Forelimb muscle (tissue), 1 donor: Measurements from ENCODE around the gene ADARB1. TPM values are rescaled to one million over a fixed set of nuclear protein-coding genes. Genes with fewer than 3 reads are reported as not detected.

Experiments used
- DNase-seq: peaks from one replicate; pipeline ENCODE4 v3.0.0-alpha.2; 2013; ENCODE audit warnings: low read depth
- polyA plus RNA-seq: library from polyadenylated mRNA; unstranded; fragments of 120-200 nt; gene quantifications from one replicate; pipeline ENCODE4 v1.2.1, GENCODE V29; 2013; ENCODE audit not compliant: insufficient read length

ADARB1 gene
- polyA plus RNA-seq, 1 donor, result 27.0 TPM

DNA sequence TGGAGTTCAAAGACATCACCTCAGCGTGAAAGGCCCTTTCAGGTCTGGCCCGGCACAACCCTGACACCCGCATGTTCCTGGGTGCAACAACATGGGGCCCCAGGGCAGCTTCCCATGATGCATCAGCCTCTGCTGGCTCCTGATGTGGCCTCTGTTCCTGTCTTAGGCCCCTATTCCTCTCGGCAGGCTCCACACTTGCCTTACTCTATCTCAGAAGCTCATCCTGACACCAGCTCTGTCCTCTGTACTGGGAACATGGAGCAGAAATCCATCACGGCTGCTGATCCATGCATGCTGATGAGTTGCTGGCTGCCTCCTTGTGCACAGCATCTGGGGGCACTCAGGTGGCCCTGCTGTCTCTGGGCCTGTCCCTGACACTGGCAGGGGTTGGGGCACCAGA lies 74.6 kb downstream of the ADARB1 start:
- DNase-seq, result no peak

DNA sequence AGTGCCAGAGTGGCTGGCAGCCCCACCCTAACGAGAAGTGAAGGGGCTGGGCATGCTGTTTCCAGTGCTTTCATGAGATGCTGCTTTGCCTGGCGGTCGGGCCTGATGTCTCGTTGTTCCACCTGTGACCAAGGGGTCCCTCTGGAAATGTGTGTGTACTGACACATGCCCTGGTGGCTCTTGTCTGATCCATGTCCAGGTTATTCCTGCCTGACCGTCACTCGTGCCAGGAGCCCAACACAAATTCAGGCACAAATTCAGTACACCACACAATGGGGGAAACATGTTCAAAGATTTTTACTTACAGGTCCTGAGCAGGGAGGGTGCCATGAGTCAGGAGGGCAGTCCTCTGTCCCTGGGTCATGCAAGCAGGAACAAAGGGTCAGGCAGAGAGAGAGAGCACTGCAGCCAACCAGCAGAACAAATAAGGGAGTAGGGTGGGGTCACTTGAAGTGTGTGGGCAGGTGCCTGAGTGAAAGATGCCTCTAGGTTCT lies 76.3 kb downstream of the ADARB1 start:
- DNase-seq, result no peak

DNA sequence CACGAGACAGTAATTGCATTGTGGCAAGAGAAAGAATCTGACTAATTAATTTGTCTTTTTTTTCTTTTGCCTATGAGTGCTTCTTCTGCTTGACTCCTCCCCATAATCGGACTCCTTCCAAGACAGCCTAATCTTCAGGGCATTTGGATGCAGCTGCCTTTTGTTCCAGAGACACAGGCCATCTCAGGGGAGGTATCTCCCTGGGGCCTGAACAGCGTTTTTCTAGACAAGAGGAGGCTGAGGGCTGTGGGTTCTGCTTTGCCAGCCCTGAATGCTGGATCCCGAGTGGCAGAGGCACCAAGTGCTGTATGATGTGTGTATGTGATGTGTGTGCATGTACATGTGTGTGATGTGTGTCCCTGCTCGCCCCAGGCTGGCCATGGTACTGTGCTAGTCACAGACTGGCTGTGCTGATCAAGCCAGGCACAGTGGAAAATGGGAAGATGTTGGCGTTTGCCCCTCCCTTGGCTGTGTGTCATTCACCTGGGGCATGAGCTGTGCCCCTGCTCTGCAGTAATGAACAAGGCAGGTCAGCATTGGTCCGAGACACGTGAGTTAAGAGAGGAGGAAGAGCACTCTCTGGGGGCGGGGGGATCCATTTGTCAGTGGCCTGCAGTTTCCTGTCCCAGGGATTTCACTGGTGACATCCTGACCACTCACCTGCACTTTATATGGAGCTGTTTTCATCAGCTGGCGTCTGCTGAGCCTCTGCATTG lies 77.2 kb downstream of the ADARB1 start:
- no peak for DNase-seq

DNA sequence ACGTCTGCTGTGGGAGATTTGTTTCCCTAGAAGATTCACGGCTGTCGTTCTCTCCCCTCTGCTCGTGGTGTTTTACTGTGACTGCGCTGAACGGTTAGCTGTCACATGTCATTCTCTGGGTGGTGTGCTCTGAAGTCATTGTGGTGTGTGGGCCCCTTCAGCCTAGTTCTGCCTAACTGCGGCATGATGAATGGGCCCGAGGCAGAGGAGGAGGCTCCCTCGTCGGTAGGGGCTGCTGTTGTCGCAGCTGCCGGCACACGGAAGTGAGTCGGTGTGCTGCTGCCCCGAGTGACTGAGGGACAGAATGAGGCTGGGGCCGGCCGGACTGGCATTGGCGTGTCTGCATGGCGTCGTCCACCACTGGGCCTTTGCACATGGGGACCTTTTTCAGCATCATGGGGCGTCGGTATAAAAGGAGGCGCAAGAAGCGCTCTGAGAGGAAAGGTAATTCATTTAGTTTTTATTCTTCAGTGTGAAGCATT lies 77.9 kb downstream of the ADARB1 start:
- no peak for DNase-seq

DNA sequence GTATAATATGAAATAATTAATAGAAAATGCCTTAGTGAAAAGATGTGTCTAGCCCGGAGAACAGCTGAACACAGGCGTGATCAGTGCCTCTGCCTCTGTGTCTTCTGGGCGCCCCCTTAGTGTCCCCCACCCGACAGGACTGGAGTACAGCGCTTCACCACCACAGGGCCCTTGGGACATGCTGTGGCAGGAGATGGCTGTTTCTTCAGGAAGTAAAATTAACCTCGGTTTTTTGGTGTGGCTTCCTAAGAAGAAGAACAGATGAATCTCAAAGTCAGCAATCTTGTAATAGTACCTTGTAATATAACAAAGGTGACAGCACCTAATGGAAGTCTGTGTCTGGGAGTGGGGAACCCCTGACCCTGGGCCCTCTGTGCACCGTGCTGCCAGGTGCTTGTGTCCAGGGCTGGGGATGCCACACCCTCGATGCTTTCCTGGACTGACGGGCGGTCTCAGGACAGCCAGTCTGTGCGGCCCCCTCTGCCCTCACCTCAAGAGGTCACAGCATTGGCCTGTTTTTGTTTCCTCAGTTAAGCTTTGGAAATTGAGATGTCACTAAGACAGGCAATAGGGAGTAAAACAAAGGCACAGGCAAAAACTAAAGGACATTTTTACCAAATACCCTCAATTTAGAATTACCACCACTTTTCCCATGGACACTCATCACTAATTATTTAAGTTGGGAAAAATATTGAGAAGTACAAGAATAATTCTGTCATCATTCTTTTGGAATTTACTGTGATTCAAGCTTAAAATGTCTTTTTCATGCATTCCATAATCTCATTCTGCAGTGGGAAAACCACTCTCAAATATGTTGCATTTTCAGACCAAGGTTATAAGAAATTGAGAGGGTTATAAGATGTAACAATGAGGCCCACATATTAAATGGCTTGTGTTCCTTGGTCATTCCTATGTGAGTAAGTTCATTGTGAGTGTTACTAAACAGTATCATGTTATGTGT lies 79.3 kb downstream of the ADARB1 start:
- no peak for DNase-seq

DNA sequence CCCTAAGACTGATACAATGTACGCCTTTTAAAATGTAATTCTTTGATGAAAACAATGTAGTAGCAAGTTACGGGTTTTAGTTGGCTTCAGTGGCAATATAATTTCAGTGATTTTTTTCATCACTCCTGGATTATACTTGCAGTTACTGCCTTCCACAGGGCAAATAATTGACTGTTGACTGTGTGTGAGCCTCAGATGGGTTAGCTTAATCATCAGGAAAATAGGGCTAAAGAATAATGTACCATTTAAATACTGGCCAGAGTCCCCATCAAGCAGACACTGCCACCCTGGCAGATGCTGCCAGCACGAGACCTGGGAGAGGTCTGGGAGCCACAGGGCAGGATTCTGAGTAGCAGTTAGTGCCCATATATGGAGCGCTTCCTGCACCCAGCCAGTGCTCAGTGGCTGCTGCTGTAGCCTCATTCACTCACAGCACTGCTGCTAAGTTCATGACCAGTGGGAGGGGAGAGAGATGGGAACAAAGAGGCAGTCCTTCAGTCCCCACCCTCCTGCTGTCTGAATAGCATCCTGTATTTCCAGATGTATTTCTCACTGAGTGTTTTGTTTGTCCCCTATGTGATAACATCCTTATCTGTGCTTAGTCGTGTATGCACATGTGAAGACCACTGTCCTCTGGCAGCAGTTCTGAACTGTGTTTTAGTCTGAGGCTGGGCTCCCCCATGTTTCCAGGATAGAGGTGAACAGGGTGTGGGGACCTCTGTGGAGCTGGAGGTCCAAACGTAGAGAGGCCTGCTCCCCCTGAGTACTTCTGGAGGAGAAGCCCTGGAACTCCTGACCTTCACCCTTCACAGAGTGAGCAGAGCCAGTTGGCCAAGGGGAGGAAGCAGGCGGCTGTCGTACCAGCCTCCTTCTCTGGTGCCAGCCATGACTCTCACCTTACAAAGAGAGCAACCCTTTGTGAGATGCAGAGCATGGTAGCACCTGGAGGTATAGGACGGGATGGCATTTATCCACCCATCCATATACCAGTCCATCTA lies 80.4 kb downstream of the ADARB1 start:
- no peak for DNase-seq

DNA sequence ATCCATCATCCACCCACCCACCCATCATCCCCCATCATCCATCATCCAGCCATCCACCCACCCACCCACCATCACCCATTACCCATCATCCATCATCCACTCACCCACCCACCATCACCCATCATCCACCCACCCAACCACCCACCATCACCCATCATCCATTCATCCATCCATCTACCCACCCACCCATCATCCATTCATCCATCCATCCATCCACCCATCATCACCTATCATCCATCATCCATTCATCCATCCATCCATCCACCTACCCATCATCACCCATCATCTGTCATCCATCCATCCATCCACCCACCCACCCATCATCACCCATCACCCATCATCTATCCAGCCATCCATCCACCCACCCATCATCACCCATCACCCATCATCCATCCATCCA lies 81.5 kb downstream of the ADARB1 start:
- DNase-seq, result no peak

DNA sequence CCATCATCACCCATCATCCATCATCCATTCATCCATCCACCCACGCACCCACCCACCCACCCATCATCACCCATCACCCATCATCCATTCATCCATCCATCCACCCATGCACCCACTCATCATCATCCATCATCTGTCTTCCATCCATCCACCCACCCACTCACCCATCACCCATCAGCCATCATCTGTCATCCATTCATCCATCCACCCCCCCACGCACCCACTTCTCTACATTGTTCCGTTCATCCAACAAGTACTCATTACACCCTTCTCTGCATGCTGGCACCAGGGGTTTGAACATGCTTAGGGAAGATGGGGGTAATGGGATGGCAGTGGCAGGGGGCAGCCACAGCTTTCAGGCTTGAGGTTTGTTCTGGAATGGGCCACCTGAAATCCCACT lies 82.1 kb downstream of the ADARB1 start:
- no peak for DNase-seq

DNA sequence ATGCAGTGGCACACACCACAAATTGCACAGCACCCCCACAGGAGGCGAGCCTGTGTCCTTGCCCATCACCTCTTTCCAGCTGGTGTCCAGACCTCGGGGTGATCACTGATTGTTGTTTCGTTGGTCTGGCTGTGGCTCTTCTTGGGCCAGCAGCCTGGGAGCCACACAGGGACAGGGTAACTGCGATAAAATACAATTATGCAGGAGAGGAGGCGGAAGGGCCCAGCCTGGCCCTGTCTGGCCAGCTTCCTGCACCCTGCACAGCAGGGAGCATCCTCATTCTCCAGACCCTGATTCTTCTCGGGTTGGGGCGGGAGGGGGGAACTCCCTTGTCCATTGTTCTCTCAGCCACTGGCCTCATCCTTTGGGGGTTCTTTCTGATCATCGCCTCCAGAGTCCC lies 83.6 kb downstream of the ADARB1 start:
- DNase-seq, result no peak

DNA sequence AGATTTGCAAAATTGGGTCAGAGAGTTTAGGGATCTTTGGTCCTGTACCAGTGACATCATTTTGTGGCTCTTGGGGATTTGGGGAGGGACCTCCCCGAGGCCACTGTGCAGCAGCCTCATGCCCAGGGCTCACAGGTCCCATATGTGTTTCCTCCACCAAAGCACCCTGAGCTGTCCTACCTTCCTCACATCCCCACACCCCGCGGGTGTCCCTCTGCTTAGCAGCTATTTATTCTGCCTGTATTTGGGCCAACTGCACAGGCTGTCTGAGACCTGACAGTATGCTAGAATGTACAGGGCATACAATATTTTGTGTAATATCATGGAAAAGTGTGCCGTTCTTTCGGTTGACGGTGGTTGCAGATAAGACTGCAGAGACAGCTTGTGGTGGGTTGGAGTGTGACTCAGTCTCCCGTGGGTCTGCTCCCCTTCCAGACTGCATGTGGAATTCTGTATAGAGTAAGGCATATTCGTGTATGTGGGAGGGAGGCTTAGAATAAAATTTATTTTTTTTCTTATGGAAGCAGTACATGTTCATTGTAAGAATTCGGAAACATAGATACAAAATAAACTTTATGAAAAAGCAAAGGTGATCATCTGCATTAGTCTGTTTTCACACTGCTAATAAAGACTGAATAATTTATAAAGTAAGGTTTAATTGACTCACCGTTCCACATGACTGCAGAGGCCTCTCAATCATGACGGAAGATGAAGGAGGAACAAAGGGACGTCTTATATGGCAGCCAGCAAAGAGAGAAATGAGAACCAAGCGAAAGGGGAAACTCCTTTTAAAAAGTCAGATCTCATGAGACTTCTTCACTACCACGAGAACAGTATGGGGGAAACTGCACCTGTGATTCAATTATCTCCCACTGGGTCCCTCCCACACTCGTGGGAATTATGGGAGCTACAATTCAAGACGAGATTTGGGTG lies 84.4 kb downstream of the ADARB1 start:
- no peak for DNase-seq

DNA sequence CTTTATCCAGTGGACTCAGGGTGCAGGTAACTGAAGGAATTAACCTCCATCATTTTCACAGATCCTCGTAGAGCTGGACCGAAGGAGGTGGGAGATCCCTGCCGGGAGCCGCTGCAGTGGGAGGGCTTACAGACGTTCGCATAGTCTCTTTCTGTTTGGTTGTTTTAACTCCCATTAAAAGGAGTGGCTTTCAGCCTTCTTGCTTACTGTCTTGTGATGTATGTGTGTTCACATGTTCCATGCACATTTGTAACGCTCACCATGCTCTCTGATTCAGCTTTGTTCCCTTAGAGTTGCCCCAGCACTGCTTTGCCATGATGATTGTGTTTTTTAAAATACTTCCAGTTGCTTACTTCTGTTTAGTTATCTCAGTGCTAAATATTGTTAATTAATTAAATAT lies 85.8 kb downstream of the ADARB1 start:
- DNase-seq, result no peak

DNA sequence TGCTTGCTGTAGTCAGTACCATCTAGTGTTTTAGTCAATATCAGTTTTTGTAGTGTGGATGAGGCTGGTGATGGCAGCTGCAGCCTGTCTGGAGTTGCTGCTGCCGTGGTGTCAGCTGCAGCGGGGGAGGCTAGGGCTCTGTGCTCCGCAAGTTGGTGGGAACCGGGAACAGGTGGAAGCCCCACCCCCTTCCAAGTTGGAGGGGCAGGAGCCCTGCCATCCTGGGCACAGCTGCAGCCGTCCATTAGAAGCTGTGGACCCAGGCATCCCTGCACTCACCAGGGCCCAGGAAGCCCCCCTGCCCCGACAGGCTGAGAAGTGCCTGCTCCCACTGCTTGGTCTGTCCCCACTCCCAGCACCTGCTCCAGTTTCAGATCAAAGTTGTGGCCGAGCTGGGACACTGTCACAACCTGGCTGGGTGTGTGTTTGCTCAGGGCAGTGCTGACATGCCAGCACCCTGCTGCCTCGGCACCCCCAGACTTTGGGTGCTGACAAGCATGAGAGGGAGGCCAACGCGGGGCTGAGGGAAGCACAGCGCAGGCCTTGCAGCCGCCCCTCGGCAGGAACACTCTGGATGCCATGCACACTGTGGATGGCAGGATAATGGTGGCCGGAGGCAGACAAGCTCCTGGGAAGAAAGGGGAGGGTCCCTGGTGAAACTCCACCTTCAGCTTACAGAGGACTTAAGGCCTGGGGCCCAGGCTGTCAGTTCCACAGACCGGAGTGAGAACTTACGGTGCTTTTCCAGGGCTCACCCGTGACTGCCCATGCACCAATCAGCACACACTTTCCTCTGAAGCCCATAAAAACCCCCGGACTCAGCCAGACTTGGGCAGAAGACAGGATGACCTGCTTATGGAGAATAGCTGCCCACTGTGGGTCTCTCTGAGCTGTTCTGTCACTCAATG lies 86.9 kb downstream of the ADARB1 start:
- no peak for DNase-seq

DNA sequence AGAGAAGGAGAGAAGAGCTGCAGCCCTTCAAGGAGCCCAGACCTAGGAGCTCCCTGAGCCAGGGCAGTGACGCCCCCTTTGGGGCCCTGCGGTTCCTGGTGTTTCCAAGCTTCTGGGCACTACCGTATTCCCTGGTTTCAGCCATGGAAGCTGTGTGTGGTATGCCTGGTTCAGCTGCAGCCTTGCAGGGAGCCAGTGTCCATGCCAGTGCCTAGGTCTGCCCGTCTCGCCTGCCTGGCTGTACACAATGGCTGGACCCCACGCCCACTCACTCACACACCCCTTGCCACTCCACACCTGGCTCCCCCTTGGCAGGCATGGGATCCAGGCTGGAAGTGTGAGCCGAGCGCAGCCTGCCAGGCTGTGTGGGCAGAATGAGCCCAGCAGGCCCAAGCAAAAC lies 87.7 kb downstream of the ADARB1 start:
- DNase-seq, result no peak

DNA sequence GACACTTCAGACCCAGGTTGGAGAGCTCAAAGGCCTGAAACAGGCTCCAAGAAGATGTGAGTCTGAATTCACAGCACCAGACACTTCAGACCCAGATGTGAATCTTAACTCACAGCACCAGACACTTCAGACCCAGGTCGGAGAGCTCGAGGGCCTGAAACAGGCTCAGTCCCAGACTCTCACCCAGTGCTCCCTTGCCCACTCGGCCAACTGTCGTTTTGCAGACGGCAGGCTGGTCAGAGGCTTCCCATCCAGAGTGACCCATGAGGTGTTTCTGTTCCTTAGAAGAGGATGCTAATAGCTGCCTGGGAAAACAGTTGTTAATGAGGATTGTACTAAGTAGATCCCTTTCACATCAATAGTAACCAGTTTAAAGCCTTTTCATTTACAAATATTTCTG lies 88.4 kb downstream of the ADARB1 start:
- no peak for DNase-seq

DNA sequence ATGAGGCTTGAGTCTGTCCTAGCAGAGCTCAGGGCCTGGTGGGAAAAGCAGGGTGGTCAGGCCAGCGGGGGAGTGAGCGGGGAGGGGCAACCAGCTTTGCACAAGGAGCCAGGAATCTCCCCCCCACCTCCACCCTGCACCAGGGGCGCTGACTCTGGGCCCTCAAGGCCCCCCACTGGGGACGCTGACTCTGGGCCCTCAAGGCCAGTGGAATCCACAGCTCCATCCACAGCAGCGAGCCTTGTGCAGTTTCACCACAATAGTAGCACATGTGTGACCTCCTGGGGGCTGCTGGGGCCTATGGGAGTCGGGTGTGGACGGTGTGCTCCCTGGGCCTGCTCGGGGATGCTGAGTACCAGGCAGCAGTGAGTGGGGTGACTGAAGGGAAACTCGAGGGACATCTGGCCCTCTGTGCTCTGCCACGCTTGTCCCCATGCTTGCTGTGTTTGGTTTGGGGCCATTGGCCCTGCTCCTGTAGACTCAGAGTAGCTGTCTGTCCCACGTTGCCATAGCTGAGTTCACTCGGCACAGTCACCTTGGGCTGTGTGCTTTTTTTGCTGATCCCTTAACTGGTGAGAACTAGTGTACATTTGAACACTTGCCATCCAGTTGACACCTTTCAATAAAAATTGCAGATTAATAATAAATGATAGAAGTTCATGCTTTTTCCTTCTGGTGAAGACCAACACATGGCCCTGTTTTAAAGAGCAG lies 89.2 kb downstream of the ADARB1 start:
- no peak for DNase-seq

DNA sequence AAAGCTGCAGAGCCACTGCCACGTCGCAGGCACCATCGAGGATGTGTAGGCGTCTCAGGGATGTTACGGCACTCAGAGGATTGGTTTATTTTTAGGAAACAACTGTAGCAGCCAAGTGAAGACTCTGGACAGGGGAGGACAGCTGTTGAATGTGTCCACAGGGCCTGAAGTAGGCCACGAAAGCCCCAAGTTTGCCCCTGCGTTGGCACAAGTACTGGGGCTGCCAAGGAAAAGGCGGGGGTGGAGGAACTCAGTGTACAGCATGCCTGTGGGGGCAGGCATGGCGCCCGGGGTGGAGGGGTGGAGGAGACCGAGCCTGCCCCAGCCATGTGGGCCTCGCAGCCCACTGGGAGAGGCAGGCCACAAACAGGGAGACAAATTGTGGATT lies 89.7 kb downstream of the ADARB1 start:
- DNase-seq, result no peak

DNA sequence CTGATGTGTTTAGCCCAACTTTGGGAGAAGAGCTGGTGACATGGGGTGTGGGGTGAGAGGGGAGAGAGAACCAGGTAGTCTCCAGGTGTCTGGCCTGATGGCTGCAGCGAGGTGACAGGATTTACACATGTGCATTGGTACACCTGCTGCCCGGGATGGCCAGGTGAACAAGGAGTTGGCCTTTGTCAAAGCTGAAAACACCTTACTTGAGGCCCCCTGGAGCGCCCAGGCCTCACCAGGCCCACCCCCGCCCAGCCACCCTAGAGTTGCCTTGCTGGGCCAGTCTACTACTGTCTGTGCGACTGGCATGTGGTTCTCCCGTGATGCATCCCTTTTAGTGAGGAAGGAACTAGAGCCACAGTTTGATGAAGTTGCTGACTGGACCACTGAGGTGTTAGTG lies 90.5 kb downstream of the ADARB1 start:
- no peak for DNase-seq

DNA sequence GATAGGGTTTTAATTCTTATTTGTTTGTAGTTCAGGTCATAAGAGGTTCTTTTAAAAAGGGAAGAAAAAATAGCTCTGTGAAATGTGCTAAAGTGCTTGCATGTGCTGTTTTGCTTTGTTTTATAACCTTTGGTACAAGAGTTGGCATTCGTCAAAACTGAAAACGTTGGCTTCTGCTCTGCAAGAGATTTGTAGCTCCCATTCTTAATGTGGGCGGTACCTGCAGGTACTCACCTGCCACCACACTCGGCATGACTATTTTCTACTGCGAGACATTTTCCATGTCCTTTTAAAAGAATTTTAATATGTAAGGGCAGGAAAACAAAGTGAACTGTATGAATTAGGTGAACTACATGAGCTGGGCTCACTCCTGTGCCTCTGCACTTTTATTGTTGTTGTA lies 92.6 kb downstream of the ADARB1 start:
- DNase-seq, result no peak

DNA sequence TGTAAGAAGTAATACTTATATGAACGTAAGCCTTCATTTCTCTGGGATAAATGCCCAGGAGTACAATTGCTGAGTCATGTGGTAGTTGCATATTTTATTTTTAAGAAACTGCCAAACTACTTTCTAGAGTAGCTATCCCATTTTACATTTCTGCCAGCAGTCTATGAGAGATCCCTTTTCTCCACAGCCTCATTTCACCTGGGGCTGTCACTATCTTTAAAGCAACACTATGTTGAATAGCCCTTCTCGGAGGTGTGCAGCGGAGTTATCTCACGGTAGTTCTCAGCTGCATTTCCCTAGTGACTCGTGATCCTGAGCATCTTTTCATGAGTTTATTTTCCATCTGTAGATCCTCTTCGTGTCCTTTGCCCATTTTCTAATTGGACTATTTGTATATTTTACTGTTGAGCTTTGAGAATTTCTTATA lies 93.4 kb downstream of the ADARB1 start:
- no peak for DNase-seq
